GM21381 (cell line): Measurements from ENCODE around the gene CNN3.

Experiments
- ATAC-seq: cut with Tn5 transposase; IDR thresholded peaks from one replicate; pipeline ENCODE4 v1.9.1; 2021; ENCODE audit warnings: mild to moderate bottlenecking, moderate library complexity; ENCODE audit not compliant: unreplicated experiment

CNN3 gene

DNA sequence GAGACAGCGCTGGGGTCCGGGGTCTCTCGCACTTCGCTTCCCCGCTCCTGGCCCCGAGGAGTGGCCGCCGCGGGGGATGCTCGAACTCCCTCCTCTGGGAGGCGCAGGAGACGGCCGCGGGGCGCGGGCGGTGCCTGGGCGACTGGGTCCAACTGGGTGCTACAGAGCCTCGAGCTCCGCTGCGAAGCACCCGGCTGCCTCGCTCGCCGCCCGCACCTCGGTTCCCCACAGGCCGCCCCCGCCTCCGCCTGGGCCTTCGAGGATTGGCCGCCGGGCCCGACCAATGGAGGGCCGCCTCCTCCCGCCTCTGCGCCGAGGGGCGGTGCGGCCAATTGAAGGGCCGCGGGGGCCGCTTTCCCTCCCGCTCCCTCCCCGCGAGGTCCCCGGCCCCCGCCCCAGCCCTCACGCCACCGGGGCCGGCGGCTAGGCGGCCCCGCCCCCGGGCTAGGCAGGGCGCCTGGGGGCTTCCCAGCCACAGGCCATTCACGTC, at the start of gene CNN3:
TSS of gene CNN3 (minus strand) at position 196 of the 490 bp plus-strand sequence. CDS start 216 bp downstream, outside the sequence.
- peak; percentile 87 for ATAC-seq

DNA sequence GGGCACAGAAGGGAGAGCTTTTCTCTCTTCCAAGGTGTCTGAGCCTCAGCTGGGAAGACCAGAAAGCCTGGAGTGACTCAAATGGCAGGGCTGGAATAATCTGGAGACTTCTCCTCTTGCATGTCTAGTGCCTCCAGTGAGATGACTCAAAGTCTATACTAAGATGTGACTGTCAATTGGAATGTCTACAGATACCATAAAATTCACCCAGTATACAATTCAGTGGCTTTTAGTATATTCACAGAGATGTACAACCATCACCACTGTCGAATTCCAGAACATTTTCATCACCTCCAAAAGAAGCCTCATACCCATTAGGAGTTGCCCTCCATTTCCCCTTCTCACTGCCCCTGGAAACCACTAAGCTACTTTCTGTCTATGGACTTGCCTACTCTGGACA, 47.9 kb upstream of the CNN3 start:
- no peak for ATAC-seq

DNA sequence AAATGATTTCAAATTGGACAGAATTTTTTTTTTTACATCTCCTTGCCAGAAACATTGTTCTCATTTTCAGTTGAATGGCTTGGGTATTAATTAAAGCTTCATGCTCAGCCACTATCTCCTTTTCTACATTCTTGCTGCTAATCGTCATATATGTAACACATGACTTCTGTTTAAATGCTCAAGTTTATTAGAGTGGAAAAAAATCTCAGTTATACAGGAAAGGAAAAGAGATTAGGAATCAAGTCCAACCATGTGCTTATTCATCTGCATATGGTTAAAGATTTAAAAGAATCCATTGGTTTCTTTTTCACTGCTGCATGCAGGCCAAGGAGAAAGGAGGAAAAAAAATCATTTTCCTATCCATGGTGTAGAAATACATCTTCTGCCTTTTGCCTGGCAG, 47.3 kb upstream of the CNN3 start:
- ATAC-seq, result no peak

DNA sequence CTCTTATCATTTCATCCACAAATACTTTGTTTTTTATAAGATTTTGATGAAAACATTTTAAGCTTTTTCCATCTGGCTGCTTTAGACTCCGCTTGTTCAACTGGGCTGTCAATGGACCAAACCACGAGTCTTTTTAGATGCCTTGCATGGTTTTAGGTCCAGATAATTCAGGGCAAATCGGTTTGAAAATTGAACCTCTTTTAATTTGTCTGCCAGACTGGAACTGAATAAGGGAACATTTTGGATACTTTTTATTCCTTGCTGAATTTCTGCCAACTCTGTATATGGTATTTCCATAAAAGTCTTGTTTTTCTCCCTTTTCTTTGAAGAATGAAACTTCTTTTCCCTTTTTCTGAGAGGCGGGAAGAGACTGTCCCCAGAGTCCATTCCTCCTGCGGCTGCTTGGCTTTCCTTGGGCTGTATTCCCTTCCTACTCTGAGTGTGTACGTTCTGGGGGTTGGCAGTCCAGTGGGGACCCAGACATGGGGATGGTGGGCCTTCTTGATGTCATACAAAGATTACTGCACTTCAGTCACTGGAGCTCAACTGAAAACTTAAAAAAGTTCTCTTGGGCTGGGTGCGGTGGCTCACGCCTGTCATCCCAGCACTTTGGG, 46.5 kb upstream of the CNN3 start:
- ATAC-seq, result no peak

DNA sequence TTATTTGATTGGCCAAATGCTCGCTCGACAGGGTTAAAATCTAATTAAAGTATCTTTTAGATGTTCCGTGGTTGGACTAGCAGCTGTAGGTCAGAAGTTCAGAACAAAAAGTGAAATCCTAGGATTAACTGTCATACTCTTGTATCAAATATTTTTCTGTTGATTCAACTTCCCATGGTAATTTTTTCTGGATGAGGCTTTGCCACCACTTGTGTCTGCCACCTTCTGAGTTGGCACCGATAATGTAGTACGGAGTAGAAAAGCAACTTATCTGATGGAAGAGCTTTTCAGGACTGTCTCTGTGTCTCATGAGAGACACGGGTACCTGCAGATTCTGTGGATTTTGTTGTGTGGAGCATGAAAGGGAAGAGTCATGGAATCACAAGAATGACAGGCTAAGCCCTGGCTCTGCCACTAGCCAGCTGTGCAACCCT, 44.6 kb upstream of the CNN3 start:
- ATAC-seq, result no peak

DNA sequence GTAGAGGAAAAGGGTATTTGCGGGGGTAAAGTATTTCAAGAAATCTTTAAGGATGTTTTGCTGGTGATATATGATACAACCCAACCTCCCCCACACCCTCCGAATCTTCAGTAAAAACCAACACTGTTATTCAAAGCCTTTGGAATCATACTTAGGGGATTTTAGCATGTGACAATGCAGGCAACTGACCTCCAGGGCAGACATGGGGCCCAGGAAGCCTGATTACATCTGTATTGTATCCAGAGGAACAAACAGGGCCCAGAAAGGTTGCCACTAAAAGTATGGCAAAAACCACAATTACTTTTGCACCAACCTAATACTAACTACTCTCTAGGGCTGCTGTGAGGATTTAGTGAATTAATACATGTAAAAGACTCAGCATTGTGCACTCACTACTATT, 43.9 kb upstream of the CNN3 start:
- no peak for ATAC-seq

DNA sequence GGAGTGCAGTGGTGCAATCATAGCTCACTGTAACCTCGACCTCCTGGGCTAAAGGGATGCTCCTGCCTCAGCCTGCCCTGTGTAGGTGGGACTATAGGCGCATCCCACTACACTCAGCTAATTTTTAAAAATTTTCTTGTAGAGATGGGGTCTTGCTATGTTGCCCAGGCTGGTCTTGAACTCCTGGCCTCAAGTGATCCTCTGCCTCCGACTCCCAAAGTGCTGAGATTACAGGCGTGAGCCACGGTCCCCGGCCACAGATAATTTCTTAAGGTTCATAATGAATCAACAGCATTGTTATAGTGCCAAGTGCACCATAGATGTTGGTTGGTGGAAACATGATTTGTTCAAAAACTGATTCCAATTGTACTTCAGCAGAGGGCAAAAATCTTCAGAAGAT, 42.2 kb upstream of the CNN3 start:
- no peak for ATAC-seq

DNA sequence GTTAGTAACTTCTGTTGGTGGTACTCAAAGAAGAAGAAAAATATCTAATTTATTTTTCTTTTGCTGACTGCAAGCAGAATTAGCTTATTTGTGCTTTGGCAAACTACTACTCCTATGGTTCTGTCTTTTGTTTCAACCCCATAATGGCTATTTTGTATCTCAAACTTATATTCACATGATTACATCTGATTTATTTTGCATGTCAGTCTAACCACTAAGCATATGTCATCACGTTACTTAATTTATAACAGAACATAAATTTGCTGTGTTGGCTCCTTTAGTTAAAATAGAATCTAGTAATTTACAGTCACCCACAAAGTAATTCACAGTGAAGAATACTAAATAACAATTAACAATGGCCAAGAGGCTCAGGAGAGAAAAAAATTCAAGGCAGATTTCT, 39.1 kb upstream of the CNN3 start:
- ATAC-seq, result no peak

DNA sequence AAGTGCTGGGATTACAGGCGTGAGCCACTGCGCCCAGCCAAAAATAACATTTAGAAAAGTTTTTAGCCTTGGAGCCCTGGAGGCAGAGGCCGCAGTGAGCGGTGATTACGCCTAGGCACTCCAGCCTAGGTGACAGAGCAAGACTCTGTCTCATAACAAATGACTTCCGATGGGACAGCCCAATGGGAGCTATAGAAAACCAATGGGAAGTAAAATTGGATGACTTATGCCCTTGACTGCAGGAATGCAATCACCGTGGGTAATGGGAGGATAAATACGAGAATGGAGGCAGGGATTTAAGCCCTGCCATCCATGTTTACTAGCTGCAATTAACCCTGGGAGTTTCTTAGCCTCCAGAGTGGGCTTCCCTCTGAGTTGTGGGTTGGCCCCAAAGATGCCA, 37.0 kb upstream of the CNN3 start:
- ATAC-seq, result no peak

DNA sequence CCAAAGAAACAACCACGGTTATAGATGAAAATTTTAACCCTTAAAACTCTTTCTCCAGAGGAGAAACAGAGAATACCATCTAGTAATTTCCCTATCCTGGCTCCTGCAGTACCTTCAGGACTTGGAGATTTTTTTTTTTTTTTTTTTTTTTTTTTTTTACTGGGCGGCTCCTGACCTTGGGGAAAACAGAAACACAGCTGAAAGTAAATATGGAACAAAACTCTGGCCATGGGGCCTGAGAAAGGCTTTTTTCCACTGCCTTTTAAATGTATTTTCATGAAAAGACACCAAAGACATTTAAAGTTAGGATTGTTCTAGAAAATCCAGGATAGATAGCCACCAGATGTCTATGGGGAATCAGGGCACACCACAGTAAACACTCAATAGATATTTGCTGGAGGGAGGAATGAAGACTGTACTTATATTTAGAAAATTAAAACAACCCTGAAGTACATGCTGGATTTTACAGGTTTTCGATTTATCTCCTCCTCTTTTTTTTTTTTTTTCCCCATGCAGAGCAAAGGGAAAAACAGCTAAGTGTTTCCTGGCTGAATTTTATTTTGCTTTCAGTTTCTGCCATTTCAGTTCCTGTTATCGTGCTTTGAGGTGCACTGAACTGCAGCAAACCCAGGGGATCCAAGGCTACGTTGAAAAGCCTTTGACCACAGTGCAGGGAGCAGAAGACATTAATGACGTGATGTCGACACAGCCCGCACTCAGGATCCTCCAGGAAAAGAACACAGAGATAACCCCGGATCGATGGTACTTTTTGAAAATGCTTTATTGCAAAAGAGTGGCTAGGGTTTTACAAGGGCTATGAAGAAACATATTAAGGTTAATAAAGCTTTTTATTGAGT, 35.7 kb upstream of the CNN3 start:
- peak; percentile 98 for ATAC-seq

DNA sequence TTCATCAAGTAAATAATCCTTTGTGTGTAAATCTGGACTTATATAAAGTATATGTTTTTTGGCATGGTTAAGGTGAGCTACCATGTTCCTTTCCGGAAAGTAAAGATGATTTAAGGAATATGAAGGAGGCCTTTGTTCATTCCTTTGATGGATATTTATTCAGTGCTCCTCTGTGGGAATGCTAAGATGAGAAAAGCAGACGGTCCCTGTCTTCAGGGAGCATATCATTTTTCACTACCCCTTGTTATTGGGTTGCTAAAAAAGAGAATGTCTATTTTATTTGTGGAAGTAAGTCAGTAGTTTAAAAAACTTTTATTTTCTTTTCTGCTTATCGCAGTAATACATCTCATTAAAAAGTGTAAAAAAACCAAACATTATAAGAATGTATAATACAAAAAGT, 35.1 kb upstream of the CNN3 start:
- no peak for ATAC-seq

DNA sequence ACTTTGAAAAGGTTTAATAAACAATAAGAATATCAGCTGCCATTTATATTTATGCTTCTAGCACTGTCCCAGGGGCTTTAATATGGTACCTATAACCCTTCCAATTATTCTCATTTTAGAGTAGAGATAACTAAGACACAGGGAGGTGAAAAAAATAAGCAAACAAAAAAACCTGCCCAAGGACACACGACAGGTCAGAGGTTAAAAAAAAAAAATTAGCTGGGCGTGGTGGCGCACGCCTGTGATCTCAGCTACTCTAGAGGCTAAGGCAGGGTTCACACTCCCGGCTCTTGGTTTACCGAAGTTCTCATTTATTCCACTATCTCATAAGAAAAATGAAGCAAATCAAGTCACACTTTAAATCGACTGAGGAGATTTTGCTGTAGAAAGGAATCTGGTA, 34.7 kb upstream of the CNN3 start:
- no peak for ATAC-seq

DNA sequence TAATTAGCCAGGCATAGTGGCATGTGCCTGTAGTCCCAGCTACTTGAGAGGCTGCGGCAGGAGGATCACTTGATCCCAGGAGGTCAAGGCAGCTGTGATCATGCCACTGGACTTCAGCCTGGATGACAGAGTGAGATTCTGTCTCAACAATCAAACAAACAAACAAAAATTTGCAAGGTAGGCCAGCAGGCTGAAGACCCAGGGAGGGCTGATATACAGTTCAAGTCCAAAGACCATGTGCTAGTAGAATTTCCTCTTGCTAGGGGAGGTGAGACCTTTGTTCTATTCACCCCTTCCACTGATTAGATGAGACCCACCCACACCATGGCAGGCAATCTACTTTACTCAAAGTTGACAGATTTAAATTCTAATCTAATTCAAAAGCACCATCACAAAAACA, 31.2 kb upstream of the CNN3 start:
- ATAC-seq, result no peak

DNA sequence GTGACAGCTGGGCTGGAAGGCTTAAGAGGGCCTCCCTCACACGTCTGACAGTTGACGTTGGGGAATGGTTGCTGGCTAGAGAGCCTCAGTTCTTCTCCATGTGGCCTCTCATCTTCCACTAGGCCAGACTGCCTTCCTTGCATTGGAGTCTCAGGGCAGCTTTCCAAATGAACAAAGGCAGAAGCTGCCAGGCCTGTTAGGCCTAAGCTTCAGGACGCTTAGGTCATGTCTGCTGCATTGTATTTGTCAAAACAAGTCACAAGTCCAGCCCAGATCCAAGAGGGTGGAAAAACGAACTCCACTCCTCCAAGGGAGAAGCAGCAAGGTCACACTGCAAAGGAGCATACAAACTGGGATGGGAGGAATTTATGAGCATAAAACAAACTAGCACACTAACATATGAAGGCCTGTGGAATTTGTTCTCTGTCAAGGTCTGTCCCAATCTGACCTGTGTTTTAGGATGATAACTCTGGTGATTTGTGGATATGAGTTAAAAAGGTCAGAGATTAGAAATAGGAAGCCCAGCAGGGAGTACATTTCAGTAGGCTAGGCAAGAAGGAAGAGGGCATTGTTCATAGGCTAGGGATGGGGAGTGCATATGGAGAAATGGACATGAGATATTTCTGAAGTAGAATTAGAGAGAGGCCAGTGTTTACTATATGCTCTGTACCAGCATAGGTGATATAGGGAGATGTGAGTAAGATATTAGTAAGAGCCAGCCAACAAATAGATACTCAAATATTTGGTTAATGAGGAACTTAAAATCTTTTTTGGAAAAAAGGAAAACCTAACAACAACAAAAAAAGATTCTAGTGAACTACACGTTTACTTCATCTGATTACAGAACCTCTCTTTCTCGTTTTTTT, 29.1 kb upstream of the CNN3 start:
- no peak for ATAC-seq

DNA sequence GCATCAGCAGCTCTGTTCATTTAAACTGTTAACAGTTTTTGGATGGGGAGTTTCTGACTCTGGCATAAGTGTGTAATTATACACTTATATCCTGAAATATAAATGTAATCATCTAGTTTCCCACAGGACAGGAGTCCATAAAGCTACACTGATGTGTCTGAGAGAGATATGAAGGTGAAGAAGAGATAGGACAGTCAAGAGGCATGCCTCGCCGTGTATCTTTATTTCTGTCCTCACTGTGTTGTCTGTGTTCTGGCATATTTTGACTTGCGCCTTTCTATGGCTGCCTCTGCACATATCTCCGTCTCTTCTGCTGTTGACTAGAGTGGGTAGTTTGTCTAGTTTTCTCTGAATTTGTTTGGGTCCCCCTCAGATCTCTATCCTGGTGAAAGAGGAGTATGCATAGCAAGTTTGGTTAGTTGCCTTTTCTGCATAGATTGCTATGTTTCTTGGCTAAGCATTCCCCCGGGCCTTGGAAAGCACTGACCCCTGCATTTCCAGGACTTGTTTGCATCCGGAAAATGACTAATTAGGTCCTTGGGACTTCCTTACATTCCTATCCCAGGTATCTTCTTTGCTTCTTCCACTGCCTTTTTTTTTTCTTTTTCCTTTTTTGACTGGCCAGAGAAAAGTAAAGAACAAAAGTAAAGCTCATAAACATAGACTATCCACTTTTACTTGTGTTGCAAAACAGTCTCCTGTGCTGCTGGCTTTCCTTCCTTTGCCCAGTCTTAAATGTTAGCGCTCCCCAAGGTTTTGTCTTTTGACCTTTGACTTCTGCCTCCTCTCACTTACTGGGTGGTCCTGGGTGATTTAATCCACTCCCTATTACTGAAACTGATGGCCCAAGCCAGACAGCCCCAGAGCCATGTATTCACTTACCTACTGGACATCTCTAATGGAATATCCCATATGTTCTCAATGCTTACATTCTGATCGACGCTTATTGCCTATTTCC, 27.6 kb upstream of the CNN3 start:
- no peak for ATAC-seq

DNA sequence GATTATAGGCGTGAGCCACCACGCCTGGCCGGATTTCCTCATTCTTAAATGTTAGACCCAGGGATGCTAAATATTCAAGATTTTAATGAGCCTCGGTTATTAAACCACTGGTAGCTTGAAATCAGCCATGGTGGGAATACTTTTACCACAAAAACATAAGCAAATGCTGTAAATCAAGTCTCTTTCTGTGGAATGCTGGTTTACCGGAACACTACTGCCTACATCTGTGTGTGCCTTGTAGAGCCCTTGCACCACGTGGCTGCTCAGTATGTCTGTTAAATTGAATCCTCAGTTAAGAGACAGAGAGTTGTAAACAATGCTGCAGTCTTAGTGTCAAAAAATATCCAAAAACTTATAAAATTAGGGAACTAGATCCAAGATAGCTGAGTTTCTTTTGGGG, 26.8 kb upstream of the CNN3 start:
- no peak for ATAC-seq

DNA sequence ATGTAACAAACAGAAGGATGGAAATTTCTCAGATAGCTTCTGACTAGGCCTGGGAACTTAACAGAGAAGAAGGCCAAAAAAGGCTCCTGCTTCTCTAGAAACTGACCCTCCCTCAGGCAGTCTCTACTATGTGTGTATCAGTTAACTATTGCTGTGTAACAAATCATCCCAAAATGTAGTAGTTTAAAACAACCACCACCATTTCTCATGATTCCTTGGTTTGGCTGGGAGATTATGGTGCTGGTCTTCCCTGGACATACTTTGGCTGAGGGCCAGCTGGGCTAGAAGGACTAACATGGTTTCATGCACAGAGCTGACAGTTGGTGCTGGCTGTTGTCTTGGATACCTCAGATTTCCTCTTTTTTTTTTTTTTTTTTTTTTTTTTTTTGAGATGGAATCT, 26.2 kb upstream of the CNN3 start:
- ATAC-seq, result no peak

DNA sequence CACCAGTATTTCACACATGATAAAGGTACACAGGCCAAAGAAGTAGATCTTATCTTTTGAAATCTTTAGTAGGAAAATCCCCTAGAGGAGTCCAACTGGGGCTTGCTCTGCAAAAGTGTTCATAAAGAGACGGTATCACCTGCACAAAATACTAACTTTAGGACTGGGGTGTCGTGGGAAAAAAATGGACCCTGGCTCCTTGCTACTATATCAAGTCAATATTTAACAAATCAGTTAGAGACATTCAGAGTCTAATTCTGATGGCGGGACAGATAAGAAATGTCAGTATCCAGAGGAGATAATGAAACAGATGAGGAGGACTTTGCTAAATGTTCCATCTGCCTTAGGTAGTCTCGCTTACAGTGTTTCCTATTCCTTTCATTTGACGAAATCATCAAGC, 25.6 kb upstream of the CNN3 start:
- no peak for ATAC-seq

DNA sequence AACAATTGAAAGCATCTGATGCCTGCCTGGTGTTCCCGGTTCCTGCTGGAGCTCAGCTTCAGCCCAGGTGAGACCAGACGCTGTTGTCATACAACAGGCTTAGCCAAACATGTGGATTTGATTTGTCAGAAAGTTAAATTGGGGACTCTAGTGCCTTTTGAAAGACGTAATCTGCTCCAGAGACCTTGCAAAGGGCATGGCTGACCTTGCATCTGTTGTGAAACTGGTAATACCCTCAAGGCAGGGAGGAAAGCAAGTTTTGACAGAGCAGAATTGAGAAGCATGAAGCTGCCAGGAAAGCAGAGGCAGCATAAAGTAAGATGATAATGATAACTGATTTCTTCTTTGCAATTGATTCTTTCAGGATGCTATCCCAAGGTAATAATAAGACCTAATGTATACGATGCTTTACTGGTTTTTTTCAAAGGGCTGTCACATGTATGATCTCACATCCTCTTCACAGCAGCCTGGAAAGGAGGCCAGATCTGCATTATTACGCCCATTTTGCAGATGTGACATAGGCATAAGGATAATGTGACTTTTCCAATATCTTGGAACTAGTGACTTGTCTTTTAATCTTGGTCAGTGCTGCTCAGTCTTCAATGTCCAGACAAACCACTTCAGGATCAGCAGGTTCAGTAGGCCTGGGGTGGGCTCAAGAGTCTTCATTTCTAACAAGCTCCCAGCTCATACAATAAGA, 24.7 kb upstream of the CNN3 start:
- no peak for ATAC-seq

DNA sequence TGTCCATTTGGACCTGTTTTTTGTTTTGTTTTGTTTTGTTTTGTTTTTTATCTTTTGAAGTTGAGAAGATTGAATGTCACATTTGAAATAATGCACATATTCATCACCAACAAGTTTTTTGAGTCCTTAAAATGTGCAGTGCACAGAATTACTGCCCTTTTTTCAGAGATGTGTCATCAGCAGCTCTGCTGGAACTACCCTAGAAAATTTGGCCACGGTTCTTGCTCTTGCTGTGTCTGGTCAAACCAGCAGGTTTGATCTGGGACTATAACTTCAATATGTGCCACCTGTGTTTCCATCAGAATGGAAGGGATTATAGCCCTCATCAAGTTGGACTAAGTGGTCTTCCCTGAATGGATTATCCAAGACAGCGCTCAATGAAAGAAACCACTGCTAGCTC, 24.1 kb upstream of the CNN3 start:
- no peak for ATAC-seq
